ENCODE measurements around the gene BRD7. TPM values are rescaled to one million over a fixed set of nuclear protein-coding genes. Genes with fewer than 3 reads are reported as not detected.

The BRD7 gene
- total and polyA plus RNA-seq, 2 donors (not counting 3 experiments of a cell fraction or from before 2014, with no cell fraction given): 17.1 to 69.1 TPM

DNA sequence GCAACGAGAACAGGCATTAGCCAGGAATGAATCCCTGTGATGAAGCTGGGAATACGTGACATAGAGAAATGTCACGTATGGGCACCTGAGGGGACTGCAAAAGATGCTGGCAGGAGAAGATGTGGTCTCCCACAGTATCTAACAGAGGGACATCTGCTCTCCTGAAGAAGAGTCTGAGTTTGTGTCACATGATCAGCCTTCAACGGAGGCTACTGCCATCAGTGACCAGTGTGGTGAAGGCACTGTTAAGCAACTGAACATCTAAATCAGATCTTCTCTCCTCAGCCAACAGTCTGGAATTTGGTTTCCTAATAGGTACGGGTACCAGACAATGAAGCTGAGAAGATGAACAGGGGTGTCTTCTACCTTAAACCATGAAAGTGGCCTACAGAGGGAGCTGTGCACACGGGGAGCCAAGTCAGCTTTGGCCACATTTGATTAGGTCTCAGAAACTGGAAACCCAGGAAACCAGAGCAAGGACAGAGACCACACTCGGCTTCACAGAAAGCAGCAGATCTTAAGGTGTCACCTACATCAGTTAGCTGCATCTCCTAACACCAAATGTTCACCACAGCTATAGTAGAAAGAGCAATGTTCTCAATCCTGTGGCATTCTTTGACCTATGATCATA lies 41.8 kb downstream of the BRD7 start:
- H3K9me1 ChIP-seq (replicated peaks; ENCODE audit: control insufficient read depth, extremely low read depth, insufficient read depth, low read length): no peaks in the 10 kb centered on the region
- H3K79me2 ChIP-seq (ENCODE audit: control insufficient read depth, insufficient read depth, low read length): peaks cover 2% of the 10 kb centered on the region
- TF ChIP-seq MYC (IDR thresholded peaks at IDR 0.05; ENCODE audit: low read depth, low read length): no peak
- TF ChIP-seq, protein P1, sequence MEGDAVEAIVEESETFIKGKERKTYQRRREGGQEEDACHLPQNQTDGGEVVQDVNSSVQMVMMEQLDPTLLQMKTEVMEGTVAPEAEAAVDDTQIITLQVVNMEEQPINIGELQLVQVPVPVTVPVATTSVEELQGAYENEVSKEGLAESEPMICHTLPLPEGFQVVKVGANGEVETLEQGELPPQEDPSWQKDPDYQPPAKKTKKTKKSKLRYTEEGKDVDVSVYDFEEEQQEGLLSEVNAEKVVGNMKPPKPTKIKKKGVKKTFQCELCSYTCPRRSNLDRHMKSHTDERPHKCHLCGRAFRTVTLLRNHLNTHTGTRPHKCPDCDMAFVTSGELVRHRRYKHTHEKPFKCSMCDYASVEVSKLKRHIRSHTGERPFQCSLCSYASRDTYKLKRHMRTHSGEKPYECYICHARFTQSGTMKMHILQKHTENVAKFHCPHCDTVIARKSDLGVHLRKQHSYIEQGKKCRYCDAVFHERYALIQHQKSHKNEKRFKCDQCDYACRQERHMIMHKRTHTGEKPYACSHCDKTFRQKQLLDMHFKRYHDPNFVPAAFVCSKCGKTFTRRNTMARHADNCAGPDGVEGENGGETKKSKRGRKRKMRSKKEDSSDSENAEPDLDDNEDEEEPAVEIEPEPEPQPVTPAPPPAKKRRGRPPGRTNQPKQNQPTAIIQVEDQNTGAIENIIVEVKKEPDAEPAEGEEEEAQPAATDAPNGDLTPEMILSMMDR (IDR thresholded peaks at IDR 0.05; ENCODE audit: extremely low read depth in 1 of 2, insufficient read depth in 1 of 2, low read depth in 1 of 2, low read length in 2 of 2): peak; percentile 29 to 36
- dilution Hi-C loops (cut with MboI; ENCODE audit: extremely low pct_ligation_motif_present, low sequenced_read_pairs): no loop called here
- no TSS peak for BruUV-seq (replicated peaks)
- H3K4me2 ChIP-seq (ENCODE audit: insufficient read depth, low read length): no peak overlapping the region
- DNase-seq (ENCODE audit: low read depth, low spot score) (no peak), FAIRE-seq (no peak)
- H3K4me3 ChIP-seq (replicated peaks in 1 of 3; ENCODE audit: insufficient read depth in 1 of 3, low read depth in 1 of 3, low read length in 3 of 3): no peak overlapping the region
- H3K4me1 ChIP-seq (ENCODE audit: control insufficient read depth, extremely low read depth, insufficient read depth, low read length): peaks cover 7% of the 10 kb centered on the region
- H3K27me3 ChIP-seq (ENCODE audit: control insufficient read depth in 2 of 2, insufficient read depth in 2 of 2, low read length in 2 of 2): no peaks in the 10 kb centered on the region
- no peak overlapping the region for H2AFZ ChIP-seq (ENCODE audit: low read depth, low read length)
- no peak overlapping the region for H3K27ac ChIP-seq (ENCODE audit: insufficient read depth, low read depth, low read length)
- no peaks in the 10 kb centered on the region for H4K20me1 ChIP-seq (replicated peaks; ENCODE audit: control insufficient read depth, extremely low read depth, insufficient read depth, low read length)
- ChIA-PET POLR2A (no interaction called here), CTCF (interaction anchor here (0.7 to 1.8 kb wide), 12 partner anchors 9 to 479 kb away, joined by 3 to 12 read pairs (median 3); partner anchors contain the start of gene CNEP1R1)
- intact Hi-C loops (cut with micrococcal nuclease): loop anchor here (2.0 kb wide), 1 partner anchor 24 kb away; no protein-coding TSS in a partner anchor
- H3K9ac ChIP-seq (replicated peaks; ENCODE audit: extremely low read depth, insufficient read depth, low read length): no peak overlapping the region
- peaks cover 0 to 17% of the 10 kb centered on the region in 2 experiments for H3K36me3 ChIP-seq (ENCODE audit: control insufficient read depth in 2 of 2, extremely low read depth in 1 of 2, insufficient read depth in 2 of 2, low read length in 2 of 2)
- H3K9me3 ChIP-seq (replicated peaks; ENCODE audit: control insufficient read depth, insufficient read depth, low read length): no peaks in the 10 kb centered on the region

DNA sequence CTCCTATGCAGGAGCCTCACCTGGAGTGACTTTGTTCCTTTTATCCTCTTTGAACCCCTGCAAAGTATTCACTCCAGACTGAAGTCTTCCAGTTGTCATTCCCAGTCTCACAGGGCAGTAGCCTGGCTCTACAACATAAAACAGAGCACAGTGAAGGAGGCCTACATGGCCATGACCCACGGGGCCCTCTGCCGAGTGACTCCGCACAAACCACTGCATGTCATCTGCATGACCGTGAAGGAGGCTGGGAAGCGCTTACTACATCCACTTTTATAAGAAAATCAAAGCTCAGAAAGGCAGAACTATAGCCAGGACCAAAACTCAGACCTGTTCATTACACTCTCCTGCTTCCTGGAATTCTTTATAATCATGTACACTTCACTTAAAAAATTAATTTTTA lies 42.5 kb downstream of the BRD7 start:
- H2AFZ ChIP-seq (ENCODE audit: low read depth, low read length): no peak overlapping the region
- no peaks in the 10 kb centered on the region for H3K9me1 ChIP-seq (replicated peaks; ENCODE audit: control insufficient read depth, extremely low read depth, insufficient read depth, low read length)
- dilution Hi-C loops (cut with MboI; ENCODE audit: extremely low pct_ligation_motif_present, low sequenced_read_pairs) (no loop called here), intact Hi-C loops (cut with micrococcal nuclease) (loop anchor here (2.0 kb wide), 1 partner anchor 25 kb away; no protein-coding TSS in a partner anchor)
- TF ChIP-seq, protein P2, sequence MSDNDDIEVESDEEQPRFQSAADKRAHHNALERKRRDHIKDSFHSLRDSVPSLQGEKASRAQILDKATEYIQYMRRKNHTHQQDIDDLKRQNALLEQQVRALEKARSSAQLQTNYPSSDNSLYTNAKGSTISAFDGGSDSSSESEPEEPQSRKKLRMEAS (IDR thresholded peaks at IDR 0.05; ENCODE audit: insufficient read depth, insufficient read length): no peak
- TF ChIP-seq POLR2A (IDR thresholded peaks at IDR 0.05; ENCODE audit: low read depth, low read length) (no peak), MYC (IDR thresholded peaks at IDR 0.05; ENCODE audit: low read depth, low read length) (no peak), GATA2 (IDR thresholded peaks at IDR 0.05; ENCODE audit: insufficient read depth, insufficient read length, low read depth, low read length) (no peak), POLR2AphosphoS5 (IDR thresholded peaks at IDR 0.05; ENCODE audit: insufficient read depth, low read depth, low read length) (no peak), EZH2 (IDR thresholded peaks at IDR 0.05; ENCODE audit: borderline replicate concordance, low read depth, low read length, severe bottlenecking) (no peak), JUN (IDR thresholded peaks at IDR 0.05; ENCODE audit: borderline replicate concordance, insufficient read depth, insufficient read length, low read depth) (no peak), FOS (IDR thresholded peaks at IDR 0.05; ENCODE audit: borderline replicate concordance, insufficient read depth, low read length) (no peak)
- TF ChIP-seq, protein P1 (IDR thresholded peaks at IDR 0.05; ENCODE audit: extremely low read depth in 1 of 2, insufficient read depth in 1 of 2, low read depth in 1 of 2, low read length in 2 of 2): no peak
- CTCF ChIA-PET: interaction anchor here (0.7 to 1.8 kb wide), 3 partner anchors 29 to 339 kb away, joined by 4 to 12 read pairs (median 11); no protein-coding TSS in a partner anchor
- no peaks in the 10 kb centered on the region for H3K9me3 ChIP-seq (replicated peaks; ENCODE audit: control insufficient read depth, insufficient read depth, low read length)
- H3K9ac ChIP-seq (replicated peaks; ENCODE audit: extremely low read depth, insufficient read depth, low read length): no peak overlapping the region
- no peak for DNase-seq (ENCODE audit: low read depth, low spot score)
- no TSS peak for BruUV-seq (replicated peaks)
- no peaks in the 10 kb centered on the region for H3K79me2 ChIP-seq (ENCODE audit: control insufficient read depth, insufficient read depth, low read length)
- no peaks in the 10 kb centered on the region for H3K27me3 ChIP-seq (ENCODE audit: control insufficient read depth in 2 of 2, insufficient read depth in 2 of 2, low read length in 2 of 2)
- peaks cover 7% of the 10 kb centered on the region for H3K4me1 ChIP-seq (ENCODE audit: control insufficient read depth, extremely low read depth, insufficient read depth, low read length)
- peaks cover 0 to 20% of the 10 kb centered on the region in 2 experiments for H3K36me3 ChIP-seq (ENCODE audit: control insufficient read depth in 2 of 2, extremely low read depth in 1 of 2, insufficient read depth in 2 of 2, low read length in 2 of 2)
- no peak overlapping the region for H3K4me3 ChIP-seq (replicated peaks in 1 of 3; ENCODE audit: insufficient read depth in 1 of 3, low read depth in 1 of 3, low read length in 3 of 3)
- no peak overlapping the region for H3K27ac ChIP-seq (ENCODE audit: insufficient read depth, low read depth, low read length)
- H4K20me1 ChIP-seq (replicated peaks; ENCODE audit: control insufficient read depth, extremely low read depth, insufficient read depth, low read length): no peaks in the 10 kb centered on the region
- POLR2A ChIA-PET: no interaction called here
- H3K4me2 ChIP-seq (ENCODE audit: insufficient read depth, low read length): no peak overlapping the region
- FAIRE-seq: no peak
